GM19193 (cell line): ENCODE measurements around the gene RGP1.

Source experiments
- POLR2A ChIP-seq: IDR thresholded peaks from 4 replicates; pipeline ENCODE4 v1.6.1; 2011; ENCODE audit not compliant: insufficient read depth, insufficient read length; ENCODE audit errors: extremely low read depth

Gene RGP1

GRCh38 chr9:35749515-35750255 is 598 bp downstream of the RGP1 start:
- TF ChIP-seq POLR2A: no peak

GRCh38 chr9:35750256-35750531 is 1.1 kb downstream of the RGP1 start:
- TF ChIP-seq POLR2A: no peak

GRCh38 chr9:35753466-35753865 is 4.4 kb downstream of the RGP1 start:
- TF ChIP-seq POLR2A: no peak

GRCh38 chr9:35754264-35754663 is 5.2 kb downstream of the RGP1 start, which contains the start of gene MSMP:
MSMP (minus strand) TSS chr9:35754276; CDS start chr9:35754129, 147 bp downstream.
- no peak for TF ChIP-seq POLR2A

GRCh38 chr9:35755071-35755470 is 6.0 kb downstream of the RGP1 start:
- TF ChIP-seq POLR2A: no peak

GRCh38 chr9:35756275-35757225 is 7.5 kb downstream of the RGP1 start:
- TF ChIP-seq POLR2A: peak; percentile 29

GRCh38 chr9:35757226-35757891 is 8.3 kb downstream of the RGP1 start:
- peak; percentile 61 for TF ChIP-seq POLR2A

GRCh38 chr9:35757892-35758275 is 8.8 kb downstream of the RGP1 start:
- no peak for TF ChIP-seq POLR2A

GRCh38 chr9:35758475-35759050 is 9.5 kb downstream of the RGP1 start:
- no peak for TF ChIP-seq POLR2A

GRCh38 chr9:35759795-35760194 is 10.7 kb downstream of the RGP1 start:
- no peak for TF ChIP-seq POLR2A

GRCh38 chr9:35760651-35761050 is 11.6 kb downstream of the RGP1 start:
- TF ChIP-seq POLR2A: no peak

GRCh38 chr9:35763181-35763580 is 14.1 kb downstream of the RGP1 start:
- TF ChIP-seq POLR2A: no peak

- TF ChIP-seq POLR2A: no peak
Observed at GRCh38 chr9:35763803-35764202, 14.7 kb downstream of the RGP1 start.

- no peak for TF ChIP-seq POLR2A
Observed at GRCh38 chr9:35766997-35767396, 17.9 kb downstream of the RGP1 start.

GRCh38 chr9:35767458-35767857 is 18.4 kb downstream of the RGP1 start:
- no peak for TF ChIP-seq POLR2A
